ENCODE data around the gene EXPH5.

GRCh38 chr11:108587109-108587508, 6.5 kb downstream of the EXPH5 start:
- TF ChIP-seq CTCF (IDR thresholded peaks at IDR 0.05) (no peak), POLR2AphosphoS5 (IDR thresholded peaks at IDR 0.05) (no peak)

Measured in prostate gland (tissue), 2 donors.